GM19025 (cell line): ENCODE data around the gene RNF208.

Experiments used
- ATAC-seq: cut with Tn5 transposase; IDR thresholded peaks from one replicate; pipeline ENCODE4 v1.9.1; 2021; ENCODE audit warnings: mild to moderate bottlenecking, low read depth, moderate library complexity; ENCODE audit not compliant: unreplicated experiment

Gene RNF208

GRCh38 chr9:137178939-137179630 is 43.0 kb downstream of the RNF208 start:
- no peak for ATAC-seq

GRCh38 chr9:137178201-137178938 is 43.7 kb downstream of the RNF208 start:
- ATAC-seq: no peak

GRCh38 chr9:137176302-137177182 is 45.5 kb downstream of the RNF208 start:
- no peak for ATAC-seq

GRCh38 chr9:137175345-137175961 is 46.6 kb downstream of the RNF208 start:
- ATAC-seq: no peak

GRCh38 chr9:137174722-137175293 is 47.2 kb downstream of the RNF208 start:
- ATAC-seq: no peak

GRCh38 chr9:137173796-137174664 is 48.0 kb downstream of the RNF208 start:
- ATAC-seq: no peak

GRCh38 chr9:137172901-137173795 is 48.9 kb downstream of the RNF208 start:
- no peak for ATAC-seq

- ATAC-seq: no peak
Measured at GRCh38 chr9:137171149-137171900, 50.7 kb downstream of the RNF208 start.

GRCh38 chr9:137170486-137171148 is 51.4 kb downstream of the RNF208 start:
- no peak for ATAC-seq
